GM21381 (cell line): ENCODE results near the gene C17orf100.
"Not testable (repeated sequence)": the region's sequence is repeated elsewhere in the genome, so short reads cannot be mapped to it uniquely, and the experiment has no call there.

Source experiments
- ATAC-seq: cut with Tn5 transposase; IDR thresholded peaks from one replicate; pipeline ENCODE4 v1.9.1; 2021; ENCODE audit warnings: mild to moderate bottlenecking, moderate library complexity; ENCODE audit not compliant: unreplicated experiment

The C17orf100 gene

DNA sequence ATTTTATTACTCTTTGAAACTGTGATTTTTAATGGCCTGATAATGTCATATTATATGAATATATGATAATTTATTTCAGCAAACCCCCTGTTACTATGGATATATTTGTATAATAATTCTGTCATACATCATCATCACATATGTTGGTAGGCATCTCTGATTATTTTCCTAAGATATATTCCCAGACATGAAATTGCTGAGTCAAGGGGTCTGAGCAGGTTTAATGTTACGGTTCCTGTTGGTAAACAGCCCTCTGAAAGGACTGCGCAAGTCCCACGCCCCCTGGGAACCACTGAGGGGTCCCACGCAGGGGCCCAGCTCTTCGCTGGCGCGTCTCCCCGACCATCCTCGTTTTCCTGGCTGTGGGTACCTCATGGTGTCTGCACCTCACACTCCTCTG lies 37.4 kb downstream of the C17orf100 start:
- ATAC-seq = no peak

DNA sequence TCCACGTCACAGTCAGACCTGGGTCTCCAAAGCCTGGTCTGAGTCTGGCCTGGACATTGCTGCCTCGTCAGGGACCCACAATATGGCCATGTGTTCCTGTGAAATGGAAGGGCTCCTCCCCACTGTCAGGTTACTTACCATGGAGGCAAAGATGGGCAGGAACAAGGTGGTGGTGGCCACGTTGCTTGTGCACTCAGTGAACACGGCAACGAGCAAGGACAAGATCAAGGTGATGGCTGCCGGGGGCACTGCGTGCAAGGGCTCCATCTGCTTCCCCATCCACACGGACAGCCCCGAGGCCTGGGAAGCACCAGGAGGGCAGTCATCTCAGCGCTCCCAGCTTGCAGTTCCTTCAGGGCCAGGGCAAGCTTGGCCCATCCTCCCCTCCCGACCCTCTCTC lies 39.1 kb downstream of the C17orf100 start:
- no peak for ATAC-seq

GRCh38 chr17:6691546-6691945 lies 40.0 kb downstream of the C17orf100 start:
- ATAC-seq = no peak

DNA sequence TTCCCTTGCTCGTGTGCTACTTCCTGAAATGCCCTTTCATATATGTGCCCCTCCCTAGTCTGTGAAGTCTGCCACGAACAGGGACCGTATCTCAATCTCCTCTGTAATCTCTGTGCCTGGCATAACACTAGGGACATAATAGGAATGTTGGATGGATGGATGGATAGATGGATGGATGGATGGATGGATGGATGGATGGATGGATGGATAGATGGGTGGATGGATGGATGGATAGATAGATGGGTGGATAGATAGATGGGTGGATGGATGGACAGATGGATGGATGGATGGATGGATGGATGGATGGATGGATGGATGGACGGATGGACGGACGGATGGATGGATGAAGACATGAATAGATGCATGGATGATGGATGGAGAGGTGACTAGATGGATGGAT lies 40.4 kb downstream of the C17orf100 start:
- not testable (repeated sequence) for ATAC-seq

- no peak for ATAC-seq
Measured at GRCh38 chr17:6695051-6695450, 43.5 kb downstream of the C17orf100 start.

DNA sequence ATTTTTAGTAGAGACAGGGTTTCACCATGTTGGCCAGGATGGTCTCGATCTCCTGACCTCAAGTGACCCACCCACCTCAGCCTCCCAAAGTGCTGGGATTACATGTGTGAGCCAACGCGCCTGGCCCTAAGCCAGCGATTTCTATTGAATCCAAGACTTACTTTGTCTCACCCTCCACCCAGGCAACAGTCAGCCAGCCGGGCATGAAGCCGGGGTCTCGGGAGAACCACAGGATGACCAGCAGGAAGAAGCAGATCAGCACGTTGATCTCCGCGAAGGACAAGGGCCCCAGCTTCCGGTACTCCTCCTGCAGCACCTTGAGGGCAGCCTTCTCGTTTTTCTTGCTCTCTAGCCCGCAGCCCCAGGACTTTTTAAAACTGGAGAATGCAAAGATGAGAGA lies 44.0 kb downstream of the C17orf100 start:
- no peak for ATAC-seq

- ATAC-seq = no peak
Measured at GRCh38 chr17:6696906-6697305, 45.3 kb downstream of the C17orf100 start.

DNA sequence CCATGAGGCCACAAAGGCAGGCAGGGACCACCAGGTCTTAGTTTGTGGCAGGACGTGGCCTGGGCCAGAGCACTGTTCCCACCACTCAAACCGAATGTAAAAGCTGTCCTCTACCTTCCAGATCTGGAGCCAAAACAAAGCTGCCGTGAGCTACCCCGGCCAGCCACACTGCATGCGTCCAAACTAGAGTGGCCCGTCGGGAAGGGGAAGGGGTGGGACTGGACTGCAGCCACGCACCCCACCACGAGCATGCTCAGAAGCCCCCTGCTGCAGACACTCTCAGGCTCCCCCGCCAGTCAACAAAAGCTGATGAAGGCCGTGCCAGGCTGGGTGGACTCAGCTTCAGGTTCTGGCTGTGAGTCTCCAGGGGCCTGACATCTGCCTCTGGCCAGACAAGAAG lies 46.4 kb downstream of the C17orf100 start:
- ATAC-seq = no peak

GRCh38 chr17:6699997-6700947 lies 48.7 kb downstream of the C17orf100 start:
- no peak for ATAC-seq

DNA sequence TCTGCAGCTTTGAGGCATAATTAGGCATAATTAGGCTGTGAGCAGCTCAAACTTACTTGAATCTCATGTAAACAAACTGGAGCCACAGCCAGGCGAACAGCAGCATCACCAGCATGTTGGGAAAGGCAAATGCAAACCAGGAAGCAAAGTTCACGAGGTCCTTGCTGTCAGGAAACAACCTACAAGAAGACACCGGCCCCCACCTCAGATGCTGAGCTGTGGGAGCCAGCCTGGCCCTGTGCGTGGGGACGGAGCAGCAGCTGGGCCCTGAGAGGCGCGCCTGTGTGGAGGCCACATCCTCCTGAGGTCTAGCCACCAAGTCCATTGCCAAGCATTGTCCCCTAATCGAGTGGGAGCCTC lies 49.4 kb downstream of the C17orf100 start:
- no peak for ATAC-seq

GRCh38 chr17:6701719-6702118 lies 50.2 kb downstream of the C17orf100 start:
- no peak for ATAC-seq

DNA sequence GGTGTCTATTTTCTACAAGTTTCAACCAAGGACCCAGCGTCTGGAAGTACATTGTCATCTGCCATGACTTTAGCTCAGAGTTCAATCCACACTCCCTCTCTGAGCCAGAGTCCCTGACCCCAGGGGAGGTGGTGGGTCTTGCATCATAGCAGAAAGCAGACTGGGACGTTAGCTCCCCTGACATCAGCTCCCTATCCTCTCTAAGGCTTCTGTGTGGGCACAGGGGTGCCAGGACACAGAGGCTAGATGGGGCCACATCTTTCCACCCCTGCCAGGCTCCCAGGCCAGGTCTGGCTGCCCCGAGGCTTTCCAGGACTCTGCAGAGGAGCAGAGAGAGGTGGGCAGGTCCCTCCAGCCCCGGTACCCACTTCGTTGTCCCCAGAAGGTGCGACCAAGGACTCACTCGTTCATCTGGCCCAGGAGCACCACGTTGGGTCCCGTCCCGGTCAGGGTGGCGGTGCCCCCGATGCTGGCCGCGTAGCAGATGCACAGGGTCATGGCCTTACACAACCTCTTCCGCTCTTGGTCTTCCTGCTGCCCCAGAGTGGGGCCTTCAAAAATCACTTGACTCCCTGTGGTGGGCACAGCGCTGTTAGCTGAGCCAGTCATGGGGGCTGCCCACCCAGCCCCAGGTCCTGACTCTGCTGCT lies 51.1 kb downstream of the C17orf100 start:
- no peak for ATAC-seq
